Measurements from ENCODE around the gene COL25A1. TPM values are rescaled to one million over a fixed set of nuclear protein-coding genes. Genes with fewer than 3 reads are reported as not detected.

Gene COL25A1
- total and polyA plus RNA-seq, 2 donors (not counting 3 experiments of a cell fraction or from before 2014, with no cell fraction given) = 0.21 to 3.5 TPM

- Histone ChIP-seq H3K4me1 (ENCODE audit: control insufficient read depth, extremely low read depth, insufficient read depth, low read length) (no peaks in the 10 kb centered on the region), H3K9ac (replicated peaks; ENCODE audit: extremely low read depth, insufficient read depth, low read length) (no peak overlapping the region), H3K4me2 (ENCODE audit: insufficient read depth, low read length) (no peak overlapping the region), H3K27ac (ENCODE audit: insufficient read depth, low read depth, low read length) (no peak overlapping the region), H3K4me3 (replicated peaks in 1 of 3; ENCODE audit: insufficient read depth in 1 of 3, low read depth in 1 of 3, low read length in 3 of 3) (no peak overlapping the region), H3K9me3 (replicated peaks; ENCODE audit: control insufficient read depth, insufficient read depth, low read length) (no peaks in the 10 kb centered on the region), H3K79me2 (ENCODE audit: control insufficient read depth, insufficient read depth, low read length) (no peaks in the 10 kb centered on the region), H3K9me1 (replicated peaks; ENCODE audit: control insufficient read depth, extremely low read depth, insufficient read depth, low read length) (no peaks in the 10 kb centered on the region), H3K27me3 (ENCODE audit: control insufficient read depth in 2 of 2, insufficient read depth in 2 of 2, low read length in 2 of 2) (no peaks in the 10 kb centered on the region), H4K20me1 (replicated peaks; ENCODE audit: control insufficient read depth, extremely low read depth, insufficient read depth, low read length) (no peaks in the 10 kb centered on the region), H3K36me3 (ENCODE audit: control insufficient read depth in 2 of 2, extremely low read depth in 1 of 2, insufficient read depth in 2 of 2, low read length in 2 of 2) (no peaks in the 10 kb centered on the region), H2AFZ (ENCODE audit: low read depth, low read length) (no peak overlapping the region)
- no peak for DNase-seq (ENCODE audit: low read depth, low spot score)
- ChIA-PET CTCF (no interaction called here), POLR2A (no interaction called here)
- intact Hi-C loops (cut with micrococcal nuclease) = no loop called here
- TF ChIP-seq FOS (IDR thresholded peaks at IDR 0.05; ENCODE audit: borderline replicate concordance, insufficient read depth, low read length) (no peak), POLR2AphosphoS5 (IDR thresholded peaks at IDR 0.05; ENCODE audit: insufficient read depth, low read depth, low read length) (no peak), EZH2 (IDR thresholded peaks at IDR 0.05; ENCODE audit: borderline replicate concordance, low read depth, low read length, severe bottlenecking) (no peak), MAX (IDR thresholded peaks at IDR 0.05; ENCODE audit: insufficient read depth, insufficient read length) (no peak), MYC (IDR thresholded peaks at IDR 0.05; ENCODE audit: low read depth, low read length) (no peak), JUN (IDR thresholded peaks at IDR 0.05; ENCODE audit: borderline replicate concordance, insufficient read depth, insufficient read length, low read depth) (no peak), POLR2A (IDR thresholded peaks at IDR 0.05; ENCODE audit: low read depth, low read length) (no peak), CTCF (IDR thresholded peaks at IDR 0.05; ENCODE audit: extremely low read depth in 1 of 2, insufficient read depth in 1 of 2, low read depth in 1 of 2, low read length in 2 of 2) (no peak), GATA2 (IDR thresholded peaks at IDR 0.05; ENCODE audit: insufficient read depth, insufficient read length, low read depth, low read length) (no peak)
- no TSS peak for BruUV-seq (replicated peaks)
- FAIRE-seq = no peak
- dilution Hi-C loops (cut with MboI; ENCODE audit: extremely low pct_ligation_motif_present, low sequenced_read_pairs) = no loop called here
These were observed 401.2 kb downstream of the COL25A1 start for GRCh38 chr4:108901291-108901690.
